ENCODE results near the gene DDX39A.
"Not testable (repeated sequence)": the region's sequence is repeated elsewhere in the genome, so short reads cannot be mapped to it uniquely, and the experiment has no call there.

DDX39A gene

DNA sequence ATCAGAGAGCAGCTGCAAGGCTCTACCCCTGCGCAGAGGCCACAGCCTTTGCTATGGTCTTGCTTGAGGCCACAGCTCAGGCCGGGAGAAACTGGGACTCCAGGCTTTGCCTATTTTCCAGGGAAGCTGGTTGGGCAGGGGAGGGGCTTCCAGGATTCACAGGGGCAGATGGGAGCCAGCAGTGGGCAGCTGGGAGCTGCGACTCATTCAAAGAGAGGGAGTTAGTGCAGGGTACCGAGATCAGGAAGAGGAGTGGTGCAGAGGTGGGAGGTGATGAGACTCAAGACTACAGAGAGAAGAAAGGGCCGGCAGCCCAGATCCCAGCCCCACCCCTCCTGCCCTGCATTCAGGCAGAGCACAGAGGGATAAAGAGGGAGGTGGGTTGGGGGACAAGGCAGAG lies 25.8 kb downstream of the DDX39A start:
- H3K4me1 Mint-ChIP-seq (ENCODE audit: low read depth), result peaks cover 13% of the 10 kb centered on the region
- H3K27me3 Mint-ChIP-seq, result no peaks in the 10 kb centered on the region
- H3K9me3 Mint-ChIP-seq (ENCODE audit: low read depth), result no peaks in the 10 kb centered on the region
- H3K36me3 Mint-ChIP-seq, result peaks cover 3% of the 10 kb centered on the region
- no peak overlapping the region for H3K4me3 Mint-ChIP-seq
- H3K27ac Mint-ChIP-seq, result peak overlapping the region; percentile 41

GRCh38 chr19:14391156-14391821 lies 27.9 kb downstream of the DDX39A start:
- Mint-ChIP-seq H3K27me3 (no peaks in the 10 kb centered on the region), H3K36me3 (peaks cover 3% of the 10 kb centered on the region), H3K4me3 (no peak overlapping the region), H3K9me3 (ENCODE audit: low read depth) (no peaks in the 10 kb centered on the region), H3K4me1 (ENCODE audit: low read depth) (peaks cover 15% of the 10 kb centered on the region), H3K27ac (peak overlapping the region; percentile 79)

GRCh38 chr19:14390548-14390947 lies 28.6 kb downstream of the DDX39A start:
- Mint-ChIP-seq H3K36me3 (peaks cover 3% of the 10 kb centered on the region), H3K27ac (peak overlapping the region; percentile 79)

GRCh38 chr19:14385492-14385891 lies 33.6 kb downstream of the DDX39A start:
- Mint-ChIP-seq H3K4me1 (ENCODE audit: low read depth) (peaks cover 22% of the 10 kb centered on the region), H3K9me3 (ENCODE audit: low read depth) (no peaks in the 10 kb centered on the region), H3K27me3 (no peaks in the 10 kb centered on the region), H3K27ac (peak overlapping the region; percentile 96), H3K4me3 (peak overlapping the region; percentile 96), H3K36me3 (no peaks in the 10 kb centered on the region)

More at GRCh38 chr19:14390548-14390947, 28.6 kb downstream of the DDX39A start:
- H3K4me3 Mint-ChIP-seq, result no peak overlapping the region
- H3K9me3 Mint-ChIP-seq (ENCODE audit: low read depth), result no peaks in the 10 kb centered on the region
- H3K27me3 Mint-ChIP-seq, result no peaks in the 10 kb centered on the region
- H3K4me1 Mint-ChIP-seq (ENCODE audit: low read depth), result peaks cover 18% of the 10 kb centered on the region

- Mint-ChIP-seq H3K4me3 (peak overlapping the region; percentile 96), H3K36me3 (no peaks in the 10 kb centered on the region), H3K9me3 (ENCODE audit: low read depth) (no peaks in the 10 kb centered on the region), H3K4me1 (ENCODE audit: low read depth) (peaks cover 33% of the 10 kb centered on the region), H3K27me3 (no peaks in the 10 kb centered on the region), H3K27ac (peak overlapping the region; percentile 96)
These were observed 35.2 kb downstream of the DDX39A start for GRCh38 chr19:14383661-14384555.

GRCh38 chr19:14381689-14382474 lies 37.3 kb downstream of the DDX39A start:
- H3K27me3 Mint-ChIP-seq, result no peaks in the 10 kb centered on the region
- H3K4me1 Mint-ChIP-seq (ENCODE audit: low read depth), result peaks cover 34% of the 10 kb centered on the region
- no peaks in the 10 kb centered on the region for H3K36me3 Mint-ChIP-seq
- H3K4me3 Mint-ChIP-seq, result peak overlapping the region; percentile 96
- no peaks in the 10 kb centered on the region for H3K9me3 Mint-ChIP-seq (ENCODE audit: low read depth)
- H3K27ac Mint-ChIP-seq, result peak overlapping the region; percentile 96

- Mint-ChIP-seq H3K36me3 (no peaks in the 10 kb centered on the region), H3K9me3 (ENCODE audit: low read depth) (no peaks in the 10 kb centered on the region), H3K4me3 (peak overlapping the region; percentile 2), H3K27ac (peak overlapping the region; percentile 81), H3K27me3 (no peaks in the 10 kb centered on the region), H3K4me1 (ENCODE audit: low read depth) (peaks cover 37% of the 10 kb centered on the region)
These were observed 39.7 kb downstream of the DDX39A start for GRCh38 chr19:14379294-14380065.

- Mint-ChIP-seq H3K36me3 (no peaks in the 10 kb centered on the region), H3K4me1 (ENCODE audit: low read depth) (peaks cover 40% of the 10 kb centered on the region), H3K27me3 (no peaks in the 10 kb centered on the region), H3K27ac (peak overlapping the region; percentile 81), H3K9me3 (ENCODE audit: low read depth) (no peaks in the 10 kb centered on the region), H3K4me3 (no peak overlapping the region)
These were observed 40.3 kb downstream of the DDX39A start for GRCh38 chr19:14378890-14379289.

GRCh38 chr19:14377883-14378328 lies 41.2 kb downstream of the DDX39A start:
- peaks cover 50% of the 10 kb centered on the region for H3K4me1 Mint-ChIP-seq (ENCODE audit: low read depth)
- H3K27me3 Mint-ChIP-seq, result no peaks in the 10 kb centered on the region
- peak overlapping the region; percentile 91 for H3K27ac Mint-ChIP-seq
- no peaks in the 10 kb centered on the region for H3K36me3 Mint-ChIP-seq
- H3K9me3 Mint-ChIP-seq (ENCODE audit: low read depth), result no peaks in the 10 kb centered on the region
- peak overlapping the region; percentile 35 for H3K4me3 Mint-ChIP-seq

DNA sequence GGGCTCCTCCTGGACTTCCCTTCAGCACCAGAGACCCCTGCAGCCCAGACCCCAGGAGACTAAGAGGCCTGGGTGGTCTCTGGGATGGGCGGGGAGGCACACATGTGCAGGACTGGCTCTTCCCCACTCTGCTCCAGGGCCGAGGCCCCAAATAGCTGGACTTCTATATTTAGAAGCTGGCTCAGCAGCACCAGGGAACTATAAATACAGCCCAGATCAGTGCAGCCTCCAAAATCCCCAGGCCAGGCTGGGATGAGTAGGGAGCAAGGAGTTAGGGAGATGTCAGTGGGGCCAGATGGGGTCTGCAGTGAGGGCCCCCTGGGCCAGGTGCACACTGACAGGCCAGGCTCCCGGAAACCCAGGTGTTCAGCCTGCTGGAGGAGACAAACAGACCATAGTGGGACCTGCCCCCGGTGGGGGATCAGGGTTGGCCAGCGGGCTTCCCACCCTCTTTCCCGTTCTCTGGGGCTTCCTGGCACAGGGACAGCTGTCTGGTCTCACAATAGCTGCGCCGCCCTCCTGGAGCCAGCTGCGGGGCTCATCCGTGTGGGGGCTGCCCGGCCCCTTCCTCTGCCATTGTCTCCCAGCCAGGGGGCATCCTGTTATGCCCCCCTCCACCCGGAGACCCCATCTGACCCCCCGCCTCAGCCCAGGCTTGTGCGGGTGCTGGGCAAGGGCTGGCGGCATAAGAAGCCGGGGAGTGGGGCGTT lies 43.4 kb downstream of the DDX39A start:
- peak overlapping the region; percentile 97 for H3K27ac Mint-ChIP-seq

DNA sequence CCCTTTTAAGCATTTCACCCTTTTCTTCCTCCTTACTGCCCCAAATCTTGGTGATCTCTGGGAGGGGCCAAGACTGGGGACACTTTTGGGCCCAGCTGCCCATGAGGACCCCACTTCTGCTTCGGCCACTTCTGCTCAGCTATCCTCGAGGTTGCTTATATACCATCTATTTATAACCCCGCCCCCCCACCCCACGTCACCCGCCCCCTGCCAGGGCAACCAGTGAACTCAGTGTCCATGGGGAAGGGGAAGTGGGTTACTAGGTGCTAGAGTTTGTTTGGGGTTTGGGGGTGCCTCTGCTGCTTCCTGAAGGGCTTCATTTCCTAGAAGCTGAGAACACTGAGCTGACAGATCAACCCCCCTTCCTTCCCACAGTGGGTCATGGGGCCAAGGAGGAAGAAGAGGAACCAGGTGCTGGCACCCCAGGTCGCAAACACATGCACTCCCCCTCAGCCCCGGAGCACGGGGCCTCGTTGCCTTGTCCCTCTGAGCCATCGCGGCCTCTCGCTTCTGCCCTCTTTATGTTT lies 44.0 kb downstream of the DDX39A start:
- Mint-ChIP-seq H3K4me1 (ENCODE audit: low read depth) (peaks cover 62% of the 10 kb centered on the region), H3K9me3 (ENCODE audit: low read depth) (no peaks in the 10 kb centered on the region), H3K36me3 (no peaks in the 10 kb centered on the region), H3K27me3 (no peaks in the 10 kb centered on the region), H3K4me3 (peak overlapping the region; percentile 74), H3K27ac (peak overlapping the region; percentile 97)

More for the DNA sequence above, 43.4 kb downstream of the DDX39A start:
- H3K9me3 Mint-ChIP-seq (ENCODE audit: low read depth), result no peaks in the 10 kb centered on the region
- peak overlapping the region; percentile 74 for H3K4me3 Mint-ChIP-seq
- peaks cover 63% of the 10 kb centered on the region for H3K4me1 Mint-ChIP-seq (ENCODE audit: low read depth)
- no peaks in the 10 kb centered on the region for H3K36me3 Mint-ChIP-seq
- H3K27me3 Mint-ChIP-seq, result no peaks in the 10 kb centered on the region

DNA sequence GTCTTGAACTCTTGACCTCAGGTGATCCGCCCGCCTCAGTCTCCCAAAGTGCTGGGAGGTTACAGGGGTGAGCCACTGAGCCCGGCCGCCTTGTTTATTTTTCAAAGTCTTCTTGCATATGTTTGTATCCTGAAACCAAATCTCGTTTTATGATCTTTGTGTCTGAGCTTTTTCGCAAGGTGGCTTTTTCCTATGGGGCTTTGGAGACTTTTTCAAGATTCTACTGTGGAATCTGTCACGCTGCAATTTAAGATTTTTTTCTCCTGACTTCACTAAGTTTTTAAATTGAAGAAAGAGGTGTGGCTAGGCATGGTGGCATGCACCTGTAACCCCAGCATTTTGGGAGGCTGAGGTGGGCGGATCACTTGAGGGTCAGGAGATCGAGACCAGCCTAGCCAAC lies 44.8 kb downstream of the DDX39A start:
- not testable (repeated sequence) for H3K27me3 Mint-ChIP-seq; H3K9me3 Mint-ChIP-seq (ENCODE audit: low read depth); H3K36me3 Mint-ChIP-seq
- Mint-ChIP-seq H3K27ac (peak overlapping the region; percentile 97), H3K4me1 (ENCODE audit: low read depth) (peaks cover 64% of the 10 kb centered on the region), H3K4me3 (peak overlapping the region; percentile 51)

GRCh38 chr19:14372384-14373077 lies 46.6 kb downstream of the DDX39A start:
- H3K4me1 Mint-ChIP-seq (ENCODE audit: low read depth), result peaks cover 65% of the 10 kb centered on the region

More at GRCh38 chr19:14372384-14373077, 46.6 kb downstream of the DDX39A start:
- peak overlapping the region; percentile 38 for H3K4me3 Mint-ChIP-seq
- peak overlapping the region; percentile 97 for H3K27ac Mint-ChIP-seq
- not testable (repeated sequence) for H3K36me3 Mint-ChIP-seq; H3K9me3 Mint-ChIP-seq (ENCODE audit: low read depth); H3K27me3 Mint-ChIP-seq
